Activated effector memory CD4-positive, alpha-beta T cell treated with Interleukin-2 at 50 U/mL for 16 hours (primary cell): ENCODE measurements around the gene DPP10.

Experiments used
- DNase-seq: peaks from one replicate; pipeline ENCODE4 v3.0.0-alpha.2; 2020

The DPP10 gene

DNA sequence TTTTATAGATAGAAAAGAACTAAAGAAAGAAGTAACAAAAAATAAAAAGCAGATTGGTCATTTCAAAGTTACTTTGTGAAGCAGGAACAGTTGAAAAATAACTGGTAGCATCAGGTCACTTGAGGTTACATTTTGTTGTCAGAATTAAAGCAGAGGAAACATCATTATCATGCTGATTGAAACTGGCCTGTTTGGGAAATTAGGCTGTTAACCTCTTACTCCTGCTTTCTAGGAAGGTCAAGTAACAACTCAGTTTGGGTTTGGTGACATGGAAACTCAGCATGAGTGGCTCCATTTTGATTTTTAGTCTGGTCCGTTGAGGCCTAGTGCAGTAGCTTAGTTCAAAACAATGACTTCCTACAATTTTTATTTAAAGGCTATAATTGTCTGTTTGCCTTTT lies 1383.5 kb downstream of the DPP10 start:
- no peak for DNase-seq

DNA sequence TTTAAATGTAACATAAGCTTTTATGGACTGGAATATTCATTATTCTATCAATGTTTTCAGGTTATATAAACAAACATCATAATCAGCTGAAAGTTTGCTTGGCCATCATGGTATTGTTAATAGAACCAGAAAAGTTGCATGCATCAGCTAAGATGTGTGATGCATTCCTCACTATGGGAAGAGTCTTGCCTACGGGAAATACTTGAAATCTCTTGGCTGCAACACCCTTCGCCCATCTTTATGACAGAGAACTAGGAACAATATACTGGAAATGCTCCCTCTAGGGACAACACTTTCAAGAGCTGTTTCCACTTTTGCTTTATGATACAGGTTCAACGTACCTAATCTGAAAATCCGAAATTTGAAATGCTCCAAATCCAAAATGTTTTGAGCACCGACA lies 1390.8 kb downstream of the DPP10 start:
- DNase-seq: no peak

DNA sequence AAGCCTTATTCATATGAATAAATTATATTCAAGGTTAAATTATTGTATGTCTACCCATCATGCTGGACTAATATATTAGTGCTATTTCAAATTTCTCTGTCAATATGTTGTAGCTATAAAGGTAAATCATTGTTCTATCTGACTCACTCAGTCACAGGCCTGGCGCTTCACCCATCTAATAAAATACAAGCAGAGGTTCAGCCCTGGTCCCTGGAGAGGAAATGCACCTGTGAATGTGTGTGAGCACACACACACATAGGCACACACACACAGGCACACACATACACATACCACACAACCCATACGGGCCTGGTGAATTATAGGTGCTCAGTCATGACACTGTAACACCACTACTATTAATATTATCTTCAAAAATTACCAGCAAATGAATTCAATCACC lies 1396.1 kb downstream of the DPP10 start:
- no peak for DNase-seq

DNA sequence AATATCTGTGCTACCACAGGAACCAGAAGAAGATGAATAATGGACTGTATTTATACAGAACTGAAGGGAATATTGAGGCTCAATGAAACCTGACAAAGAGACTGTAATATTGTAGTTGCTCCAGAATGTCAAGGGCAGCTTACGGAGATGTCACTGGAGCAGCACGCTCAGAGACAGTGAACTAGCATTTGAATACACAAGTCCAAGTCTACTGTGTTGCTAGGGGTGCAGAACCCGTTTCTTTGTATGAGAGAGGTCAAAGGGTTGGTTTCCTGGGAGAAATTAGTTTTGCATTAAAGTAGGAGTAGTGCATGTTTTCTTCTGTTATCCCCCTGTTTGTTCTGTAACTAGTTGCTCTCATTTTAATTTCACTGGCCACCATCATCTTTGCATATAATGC lies 1399.9 kb downstream of the DPP10 start:
- no peak for DNase-seq

DNA sequence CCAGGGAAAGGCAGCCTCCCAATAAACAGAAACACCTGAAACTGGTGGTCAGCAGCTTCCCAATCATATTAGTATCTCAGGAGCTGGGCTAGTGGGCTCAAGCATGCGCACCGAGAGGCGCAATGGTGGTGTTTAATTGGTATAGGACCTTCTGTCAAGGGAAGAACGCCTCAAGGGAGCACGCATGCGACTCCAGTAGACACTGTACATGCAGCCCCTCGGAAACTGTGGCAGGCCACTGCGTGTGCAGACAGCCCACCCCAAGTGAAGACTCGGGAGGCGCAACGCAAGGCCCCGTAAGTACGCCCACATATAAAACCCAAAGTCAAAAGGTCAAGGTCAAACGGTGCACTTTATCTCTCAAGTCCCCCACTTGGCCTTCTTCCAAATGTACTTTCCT lies 1405.8 kb downstream of the DPP10 start:
- DNase-seq: no peak

DNA sequence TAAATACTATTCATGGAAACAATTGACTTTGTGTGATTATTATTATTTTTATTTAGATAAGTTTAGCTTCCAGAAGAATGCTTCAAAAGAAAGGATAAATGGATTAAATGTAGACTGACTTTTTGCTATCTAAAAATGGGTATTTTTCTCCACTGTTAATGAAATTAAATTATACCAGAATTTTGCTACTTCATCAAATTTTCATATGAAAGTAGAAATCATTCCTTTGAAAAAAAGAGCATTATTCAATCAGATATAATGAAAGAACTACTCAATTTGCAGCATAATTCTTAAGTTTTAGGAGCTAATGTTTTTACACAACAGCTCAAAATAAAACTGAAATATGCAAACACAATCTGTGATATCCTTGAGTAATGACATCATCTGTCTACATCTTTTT lies 1424.6 kb downstream of the DPP10 start:
- DNase-seq: no peak

DNA sequence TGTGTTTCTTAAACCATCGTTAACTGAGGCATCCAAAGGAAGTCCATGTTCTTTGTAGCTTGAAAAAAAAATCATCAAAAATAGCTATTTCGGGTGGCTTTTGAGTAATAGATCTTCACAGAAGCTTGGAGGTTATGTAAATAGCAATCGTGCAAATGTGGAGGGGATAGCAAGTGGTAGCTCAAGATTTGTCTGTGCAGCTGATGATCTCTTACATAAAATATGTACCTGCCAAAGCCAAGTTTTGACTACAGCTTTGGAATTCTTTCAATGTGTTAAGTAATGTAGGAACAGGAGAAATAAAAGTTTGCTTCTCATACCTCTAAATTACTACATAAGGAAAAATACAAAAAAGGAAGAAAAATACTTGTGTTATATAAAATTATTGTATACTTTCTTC lies 1432.0 kb downstream of the DPP10 start:
- no peak for DNase-seq

DNA sequence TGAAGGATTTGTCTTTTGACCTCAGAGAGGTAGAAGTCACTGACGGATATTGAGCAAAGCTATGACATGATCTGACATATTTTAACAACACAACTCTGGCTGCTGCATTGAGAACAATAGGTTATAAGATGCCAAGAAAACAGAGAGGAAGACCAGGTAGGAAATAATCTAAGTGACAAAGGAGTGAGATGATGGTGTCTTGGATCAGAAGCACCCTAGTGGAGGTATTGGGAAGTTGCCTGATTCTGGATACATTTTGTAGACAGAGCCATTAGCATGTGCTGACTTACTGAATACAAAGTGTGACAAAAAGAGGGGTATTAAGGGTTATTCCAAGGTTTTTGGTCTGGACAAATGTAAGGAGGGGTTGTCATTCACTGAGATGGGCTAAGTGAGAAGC lies 1438.1 kb downstream of the DPP10 start:
- DNase-seq: no peak

DNA sequence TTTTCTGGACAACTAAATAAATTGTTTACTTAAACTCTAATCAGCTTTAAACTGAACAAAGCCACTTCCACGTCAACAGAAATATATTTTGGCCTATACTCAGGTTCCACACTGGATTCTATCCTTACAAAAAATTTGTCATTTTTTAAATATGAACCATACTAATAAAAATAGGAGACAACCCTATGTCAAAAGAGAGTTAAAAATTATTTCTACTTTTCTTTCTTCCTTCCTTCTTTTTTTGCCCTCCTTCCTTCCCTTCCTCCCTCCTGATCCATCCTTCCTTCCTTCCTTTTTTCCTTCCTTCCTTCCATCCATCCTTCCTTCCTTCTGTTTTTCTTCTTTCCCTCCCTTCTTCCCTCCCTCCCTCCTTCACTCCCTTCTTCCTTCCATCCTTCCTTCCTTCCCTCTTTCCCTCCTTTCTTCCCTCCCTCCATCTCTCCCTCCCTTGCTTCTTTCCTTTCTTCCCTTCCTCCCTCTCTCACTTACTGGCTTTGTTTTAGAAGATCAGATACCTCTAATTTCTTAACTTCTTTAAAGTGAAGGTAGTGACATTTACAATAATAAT lies 1444.9 kb downstream of the DPP10 start:
- no peak for DNase-seq
